ENCODE measurements around the gene CHTF18.

The CHTF18 gene

GRCh38 chr16:797120-797420, 8.7 kb downstream of the CHTF18 start:
- DNase-seq (ENCODE audit: extremely low read depth, low read depth) = no peak
- TF ChIP-seq CTCF (IDR thresholded peaks at IDR 0.05; ENCODE audit: low read depth, low read length) = no peak

GRCh38 chr16:797686-798085, 9.3 kb downstream of the CHTF18 start:
- no peak for DNase-seq (ENCODE audit: extremely low read depth, low read depth)
- TF ChIP-seq CTCF (IDR thresholded peaks at IDR 0.05; ENCODE audit: low read depth, low read length) = no peak

- TF ChIP-seq CTCF (IDR thresholded peaks at IDR 0.05; ENCODE audit: low read depth, low read length) = no peak
- DNase-seq (ENCODE audit: extremely low read depth, low read depth) = no peak
Measured at GRCh38 chr16:798666-799065, 10.2 kb downstream of the CHTF18 start.

- DNase-seq (ENCODE audit: extremely low read depth, low read depth) = no peak
- no peak for TF ChIP-seq CTCF (IDR thresholded peaks at IDR 0.05; ENCODE audit: low read depth, low read length)
Measured at GRCh38 chr16:799111-799947, 10.9 kb downstream of the CHTF18 start.

GRCh38 chr16:799948-800833, 11.8 kb downstream of the CHTF18 start, which contains the start of gene GNG13:
Gene GNG13, minus strand, starts transcription at chr16:800734. Its CDS starts 1,657 bp downstream, at chr16:799077.
- TF ChIP-seq CTCF (IDR thresholded peaks at IDR 0.05; ENCODE audit: low read depth, low read length) = no peak
- DNase-seq (ENCODE audit: extremely low read depth, low read depth) = no peak

- TF ChIP-seq CTCF (IDR thresholded peaks at IDR 0.05; ENCODE audit: low read depth, low read length) = no peak
- no peak for DNase-seq (ENCODE audit: extremely low read depth, low read depth)
Measured at GRCh38 chr16:800834-801511, 12.6 kb downstream of the CHTF18 start.
